Measurements from ENCODE around the gene VIPR2.

VIPR2 gene

DNA sequence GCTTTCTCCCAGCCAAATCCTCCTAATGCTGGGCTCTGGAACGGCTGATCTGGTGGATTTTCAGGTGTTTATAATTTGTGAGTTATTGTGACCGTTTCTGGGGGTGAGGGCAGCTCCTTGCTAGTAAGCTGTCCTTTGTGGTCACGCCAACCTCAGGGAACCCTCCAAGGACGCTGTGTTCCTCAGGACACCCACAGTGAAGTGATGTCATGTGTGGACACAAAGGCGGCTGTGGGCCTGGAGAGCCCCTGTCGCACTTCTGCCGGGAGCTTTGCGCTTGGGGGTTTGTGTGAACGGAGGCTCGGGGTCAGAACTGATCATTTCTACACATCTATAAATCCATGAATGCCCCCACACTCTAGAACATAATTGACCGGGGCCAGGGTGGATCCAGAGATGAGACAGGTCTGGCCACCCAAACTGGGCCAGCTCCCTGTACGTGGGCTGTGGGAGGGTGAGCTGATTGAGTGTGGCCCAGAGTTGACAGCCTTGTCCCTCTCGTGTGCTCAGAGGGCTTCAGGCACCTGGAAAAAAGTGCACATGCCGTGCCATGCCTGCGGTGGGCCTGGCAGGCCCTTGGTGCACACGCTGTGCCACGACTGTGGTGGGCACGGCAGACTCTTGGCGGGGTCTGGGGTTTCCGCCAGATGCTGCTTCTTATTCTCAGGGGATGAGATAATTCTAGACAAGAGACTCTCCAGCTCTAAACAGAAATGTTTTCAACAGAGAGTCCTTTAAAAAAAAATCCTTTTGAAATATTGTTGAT, 130.2 kb downstream of the VIPR2 start:
- H3K27ac ChIP-seq: peak overlapping the region; percentile 93 to 95
- no peak overlapping the region for H3K4me3 ChIP-seq
- no peak for DNase-seq (ENCODE audit: low spot score)
- TF ChIP-seq, protein P1, sequence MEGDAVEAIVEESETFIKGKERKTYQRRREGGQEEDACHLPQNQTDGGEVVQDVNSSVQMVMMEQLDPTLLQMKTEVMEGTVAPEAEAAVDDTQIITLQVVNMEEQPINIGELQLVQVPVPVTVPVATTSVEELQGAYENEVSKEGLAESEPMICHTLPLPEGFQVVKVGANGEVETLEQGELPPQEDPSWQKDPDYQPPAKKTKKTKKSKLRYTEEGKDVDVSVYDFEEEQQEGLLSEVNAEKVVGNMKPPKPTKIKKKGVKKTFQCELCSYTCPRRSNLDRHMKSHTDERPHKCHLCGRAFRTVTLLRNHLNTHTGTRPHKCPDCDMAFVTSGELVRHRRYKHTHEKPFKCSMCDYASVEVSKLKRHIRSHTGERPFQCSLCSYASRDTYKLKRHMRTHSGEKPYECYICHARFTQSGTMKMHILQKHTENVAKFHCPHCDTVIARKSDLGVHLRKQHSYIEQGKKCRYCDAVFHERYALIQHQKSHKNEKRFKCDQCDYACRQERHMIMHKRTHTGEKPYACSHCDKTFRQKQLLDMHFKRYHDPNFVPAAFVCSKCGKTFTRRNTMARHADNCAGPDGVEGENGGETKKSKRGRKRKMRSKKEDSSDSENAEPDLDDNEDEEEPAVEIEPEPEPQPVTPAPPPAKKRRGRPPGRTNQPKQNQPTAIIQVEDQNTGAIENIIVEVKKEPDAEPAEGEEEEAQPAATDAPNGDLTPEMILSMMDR (IDR thresholded peaks at IDR 0.05): no peak

DNA sequence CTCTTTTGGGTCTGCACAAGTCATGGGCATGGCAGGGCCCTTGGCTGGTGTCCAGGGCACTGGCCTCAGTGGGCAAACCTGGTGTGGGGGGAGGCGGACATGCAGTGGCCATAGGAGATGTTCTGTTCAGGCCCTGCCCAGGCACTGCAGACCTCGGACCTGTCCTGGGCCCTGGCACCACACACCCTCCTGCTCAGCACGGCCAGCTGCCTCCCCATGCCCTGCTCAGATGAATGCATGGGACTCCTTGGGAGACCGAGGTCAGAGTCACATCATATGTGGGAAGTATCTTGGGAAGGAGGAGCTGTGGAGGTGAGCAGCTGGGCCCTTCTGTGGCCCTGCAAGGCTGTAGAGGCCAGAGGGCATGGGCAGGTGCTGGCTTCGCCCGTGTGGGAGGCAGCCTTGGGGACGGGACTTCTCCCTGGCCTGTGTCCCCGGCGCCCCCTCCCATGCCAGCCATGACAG, 130.8 kb downstream of the VIPR2 start:
- DNase-seq (ENCODE audit: low spot score): no peak
- TF ChIP-seq, protein P1 (IDR thresholded peaks at IDR 0.05): no peak
- H3K27ac ChIP-seq: peak overlapping the region; percentile 93 to 95
- no peak overlapping the region for H3K4me3 ChIP-seq

DNA sequence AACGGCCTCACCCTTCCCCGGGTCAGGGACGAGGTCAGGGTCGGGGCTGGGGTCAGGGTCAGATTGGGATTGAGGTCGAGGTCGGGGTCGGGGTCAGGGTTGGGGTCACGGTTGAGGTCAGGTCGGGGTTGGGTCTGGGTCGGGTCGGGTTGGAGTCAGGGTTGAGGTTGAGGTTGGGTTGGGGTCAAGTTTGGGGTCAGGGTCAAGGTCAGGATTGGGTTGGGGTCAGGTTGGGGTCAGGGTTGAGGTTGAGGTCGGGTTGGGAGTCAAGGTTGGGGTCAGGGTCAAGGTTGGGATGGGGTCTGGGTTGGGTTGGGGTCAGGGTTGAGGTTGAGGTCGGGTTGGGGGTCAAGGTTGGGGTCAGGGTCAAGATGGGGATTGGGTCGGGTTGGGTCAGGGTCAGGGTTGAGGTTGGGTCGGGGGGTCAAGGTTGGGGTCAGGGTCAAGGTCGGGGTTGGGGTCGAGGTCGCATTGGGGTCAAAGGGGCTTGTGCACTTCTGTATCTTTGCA, 131.4 kb downstream of the VIPR2 start:
- Histone ChIP-seq H3K4me3 (peak overlapping the region; percentile 33), H3K27ac (peak overlapping the region; percentile 93 to 95)
- TF ChIP-seq, protein P1 (IDR thresholded peaks at IDR 0.05): no peak
- DNase-seq (ENCODE audit: low spot score): no peak

DNA sequence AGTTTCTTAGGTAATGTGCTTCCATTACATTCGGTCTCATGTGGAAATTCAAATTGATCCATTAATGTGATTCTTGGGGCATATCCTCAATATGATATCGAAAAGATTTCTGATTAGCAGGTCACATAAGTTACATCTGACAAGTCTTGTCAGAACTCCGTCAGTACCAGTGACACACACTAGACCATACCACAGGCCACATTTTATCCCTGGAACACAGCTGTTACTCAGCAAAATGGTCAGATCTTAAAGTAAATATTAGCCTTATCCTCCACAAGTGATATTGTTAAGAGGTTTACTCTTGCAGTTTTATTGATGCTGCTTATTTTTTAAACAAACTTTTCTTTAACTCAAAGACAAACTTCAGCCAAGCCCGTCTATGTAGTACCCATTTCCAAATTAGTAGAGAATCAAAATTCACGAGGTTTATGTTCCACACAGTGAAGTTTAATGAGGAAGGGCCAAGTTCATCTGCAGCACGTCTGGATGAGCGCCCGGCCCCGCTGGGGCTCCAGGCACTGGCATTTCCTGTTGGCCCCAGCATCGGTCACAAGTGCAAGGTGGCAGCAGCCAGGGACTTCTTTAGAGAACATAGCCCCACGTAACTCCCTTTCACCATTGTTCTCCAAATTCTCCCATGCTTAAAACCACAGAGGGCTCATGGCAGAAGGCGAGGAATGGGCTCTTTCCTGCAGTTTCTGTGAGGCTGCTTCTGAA, 132.2 kb downstream of the VIPR2 start:
- peak; percentile 89 for DNase-seq (ENCODE audit: low spot score)
- peak overlapping the region; percentile 93 to 95 for H3K27ac ChIP-seq
- TF ChIP-seq, protein P1 (IDR thresholded peaks at IDR 0.05): no peak
- H3K4me3 ChIP-seq: peak overlapping the region; percentile 33

DNA sequence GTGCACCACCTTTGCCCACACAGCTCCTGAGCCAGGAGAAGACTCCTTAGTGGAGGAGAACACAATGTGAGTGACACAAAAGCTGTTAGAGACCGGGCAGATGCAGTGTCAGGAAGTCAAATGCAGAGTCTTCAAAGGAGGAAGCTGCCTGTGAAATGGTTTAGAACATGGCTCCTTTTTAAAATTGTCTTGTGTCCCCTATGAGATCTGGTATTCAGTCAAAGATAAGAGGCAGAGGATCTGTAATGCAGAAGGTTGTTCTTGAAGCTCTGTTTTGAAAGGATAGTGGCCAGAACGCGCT, 133.0 kb downstream of the VIPR2 start:
- TF ChIP-seq, protein P1 (IDR thresholded peaks at IDR 0.05): no peak
- no peak overlapping the region for H3K4me3 ChIP-seq
- no peak for DNase-seq (ENCODE audit: low spot score)
- H3K27ac ChIP-seq: peak overlapping the region; percentile 93 to 95

DNA sequence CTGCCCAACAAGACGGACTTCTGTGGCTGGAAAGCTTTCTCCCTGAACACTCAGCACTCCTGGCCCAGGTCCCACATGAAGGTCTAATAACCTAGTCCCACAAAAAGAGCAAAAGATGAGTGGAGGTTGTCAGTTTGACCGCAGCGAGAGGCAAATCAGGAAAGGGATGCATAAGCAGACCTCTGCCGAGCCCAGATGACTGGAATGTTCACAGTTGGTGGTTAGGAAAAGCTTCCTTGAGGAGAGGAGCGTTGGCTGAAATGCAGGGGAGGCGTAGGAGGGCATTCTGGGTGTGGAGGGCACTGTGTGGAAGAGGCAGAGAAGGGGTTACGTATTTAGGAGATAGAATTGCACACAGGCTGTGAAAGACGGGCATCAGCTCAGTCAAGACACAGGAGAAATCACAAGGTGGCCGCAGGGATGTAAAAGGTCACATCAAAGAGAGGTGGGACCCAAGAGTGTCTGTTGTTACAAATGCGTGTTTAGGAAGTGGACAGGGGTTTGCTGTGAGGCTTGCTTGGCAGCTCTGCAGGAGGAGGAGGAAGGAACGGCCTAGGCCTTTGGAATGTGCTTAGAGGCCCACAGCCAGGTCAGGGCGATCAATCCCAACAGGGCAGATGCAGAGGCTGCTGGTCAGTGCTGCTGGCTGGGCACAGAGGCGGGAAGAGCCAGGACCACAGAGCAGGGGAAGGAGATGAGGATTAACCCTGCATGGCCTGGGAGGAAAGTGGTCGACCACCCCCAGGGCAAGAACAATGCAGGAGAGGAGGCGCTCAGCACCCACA, 133.5 kb downstream of the VIPR2 start:
- H3K4me3 ChIP-seq: no peak overlapping the region
- peak overlapping the region; percentile 93 to 95 for H3K27ac ChIP-seq
- TF ChIP-seq, protein P1 (IDR thresholded peaks at IDR 0.05): no peak
- no peak for DNase-seq (ENCODE audit: low spot score)

All from coronary artery (tissue), 2 donors.